Stimulated activated naive B cell treated with anti-CD40 and anti-IgM and Interleukin-4, amounts not matched to agents 10 μg/mL and 1 μg/mL and 100 μg/mL, for 72 hours (primary cell): ENCODE results near the gene ZNF501.

Source experiments
- ATAC-seq, 2 donors: fragments of 150-1000 bp; cut with Tn5 transposase; replicated peaks; 2 replicates each; pipeline ENCODE4 v1.10.0; 2021; ENCODE audit warnings: moderate library complexity in 1 of 2
- DNase-seq: peaks from one replicate; pipeline ENCODE4 v3.0.0; 2021
- H3K27ac Mint-ChIP-seq: one replicate; pipeline ENCODE4 v1.8.0; 2022; ENCODE audit warnings: mild to moderate bottlenecking, mixed read lengths
- H3K27me3 Mint-ChIP-seq, 2 donors: one replicate each; pipeline ENCODE4 v1.8.0; 2022; ENCODE audit warnings: mixed read lengths in 2 of 2
- H3K36me3 Mint-ChIP-seq, 2 donors: one replicate each; pipeline ENCODE4 v1.8.0; 2022; ENCODE audit warnings: mixed read lengths in 2 of 2, mild to moderate bottlenecking in 1 of 2
- H3K4me1 Mint-ChIP-seq, 2 donors: one replicate each; pipeline ENCODE4 v1.8.0; 2022; ENCODE audit warnings: mixed read lengths in 2 of 2, mild to moderate bottlenecking in 1 of 2
- H3K4me3 Mint-ChIP-seq, 2 donors: one replicate each; pipeline ENCODE4 v1.8.0; 2022; ENCODE audit warnings: mild to moderate bottlenecking in 2 of 2, mixed read lengths in 2 of 2, moderate library complexity in 1 of 2
- H3K9me3 Mint-ChIP-seq, 2 donors: one replicate each; pipeline ENCODE4 v1.8.0; 2022; ENCODE audit warnings: mixed read lengths in 2 of 2, mild to moderate bottlenecking in 1 of 2

ZNF501 gene

DNA sequence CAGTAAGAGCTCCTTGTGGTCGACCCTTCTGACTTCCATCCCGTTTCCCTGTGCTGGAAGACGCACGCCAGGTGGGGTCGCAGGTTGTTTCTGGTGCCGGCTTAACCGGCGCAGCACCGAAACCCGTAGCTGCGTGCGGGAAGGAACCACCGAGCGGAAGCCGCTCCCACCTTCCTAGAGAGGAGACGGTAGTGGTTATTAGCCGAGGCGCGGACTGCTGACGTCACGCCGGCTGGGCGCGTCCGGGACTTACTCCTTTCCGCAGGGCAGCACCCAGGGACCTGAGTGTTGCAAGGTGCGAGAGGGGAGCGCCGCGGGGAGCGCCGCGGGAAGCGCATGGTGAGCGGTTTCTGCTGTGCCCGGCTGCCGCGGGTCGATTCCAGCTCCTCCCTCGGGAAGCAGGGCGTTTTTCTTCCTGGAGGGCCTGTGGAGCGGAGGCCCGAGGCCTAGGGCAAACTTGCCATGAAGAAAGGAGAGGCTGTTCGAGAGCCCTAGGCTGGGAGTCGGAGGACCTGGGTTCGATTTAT is at the start of gene ZNF501:
TSS of gene ZNF501 (plus strand) at position 252 of the 527 bp plus-strand sequence. CDS start 4,787 bp downstream, outside the sequence.
- peaks cover 44 to 45% of the 10 kb centered on the region in 2 donors for H3K9me3 Mint-ChIP-seq
- ATAC-seq = peak; percentile 100
- H3K4me3 Mint-ChIP-seq = peak within 1 kb of the TSS; percentile 99 to 100
- H3K27me3 Mint-ChIP-seq = no peaks in the 10 kb centered on the region
- H3K27ac Mint-ChIP-seq = peak within 1 kb of the TSS; percentile 99
- peak; percentile 89 for DNase-seq
- peaks cover 7 to 15% of the 10 kb centered on the region in 2 donors for H3K4me1 Mint-ChIP-seq
- H3K36me3 Mint-ChIP-seq = peaks cover 51 to 66% of the 10 kb centered on the region in 2 donors

DNA sequence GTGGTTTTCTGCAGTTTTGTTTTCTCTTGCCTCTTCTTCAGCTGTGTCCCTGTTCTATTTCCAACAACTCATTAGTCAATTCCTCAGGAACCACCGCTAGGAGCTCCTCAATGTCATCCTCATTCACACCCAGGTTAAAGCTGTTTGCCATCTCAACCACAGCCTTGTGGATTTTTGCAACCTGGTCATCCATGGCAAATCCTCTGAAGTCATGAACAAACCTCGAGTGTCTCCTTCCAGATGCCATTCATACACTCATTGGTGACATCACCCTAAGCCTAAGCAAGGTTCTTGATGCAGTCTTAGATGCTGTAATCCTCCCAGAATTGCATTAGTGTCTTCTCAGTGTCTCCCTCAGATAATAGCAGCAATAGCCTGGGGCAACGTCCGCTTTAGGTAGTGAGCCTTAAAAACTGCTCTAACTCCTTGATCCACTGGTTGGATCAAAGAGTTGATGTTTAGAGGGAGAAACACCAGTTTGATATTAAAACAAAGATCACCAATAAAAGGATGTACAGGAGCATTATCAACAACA is 48.4 kb upstream of the ZNF501 start:
- Mint-ChIP-seq H3K4me1 (peaks cover 2 to 17% of the 10 kb centered on the region in 2 donors), H3K27me3 (no peaks in the 10 kb centered on the region), H3K36me3 (peaks cover 41 to 43% of the 10 kb centered on the region in 2 donors), H3K27ac (no peak overlapping the region), H3K4me3 (no peak overlapping the region), H3K9me3 (peaks cover 10% of the 10 kb centered on the region in 2 donors)
- DNase-seq = no peak
- ATAC-seq = no peak

DNA sequence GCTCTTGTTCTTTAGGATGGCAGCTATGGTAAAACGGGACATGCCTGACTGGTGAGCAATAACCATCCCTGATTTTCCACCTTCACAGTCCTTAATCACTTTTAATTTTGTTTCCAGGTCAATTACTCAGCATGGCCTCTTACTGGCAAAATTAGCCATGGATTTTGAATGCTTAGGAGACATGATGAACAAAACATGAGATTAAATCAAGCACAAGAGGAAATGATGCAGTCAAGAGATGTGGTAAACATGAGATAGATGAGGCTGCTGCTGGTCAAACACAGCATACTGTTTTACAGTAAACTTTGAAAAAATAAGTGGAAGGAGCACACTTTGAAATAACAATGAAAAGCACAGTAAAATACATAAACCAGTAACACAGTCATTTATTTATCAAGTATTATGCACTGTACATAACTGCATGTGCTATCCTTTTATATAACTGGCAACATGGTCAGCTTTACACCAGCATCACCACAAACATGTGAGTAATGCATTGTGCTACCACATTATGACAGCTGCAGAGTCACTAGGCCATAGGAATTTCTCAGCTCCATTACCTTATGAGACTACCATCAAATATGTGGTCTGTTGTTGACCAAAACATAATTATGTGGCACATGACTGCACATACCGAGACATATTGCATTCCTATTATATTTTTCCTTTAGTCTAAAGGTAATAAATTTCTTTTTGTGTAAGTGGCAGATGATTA is 47.1 kb upstream of the ZNF501 start:
- ATAC-seq (no peak), DNase-seq (no peak)
- H3K36me3 Mint-ChIP-seq = peaks cover 38 to 44% of the 10 kb centered on the region in 2 donors
- peaks cover 17 to 18% of the 10 kb centered on the region in 2 donors for H3K9me3 Mint-ChIP-seq
- H3K27ac Mint-ChIP-seq = no peak overlapping the region
- H3K4me3 Mint-ChIP-seq = no peak overlapping the region
- H3K4me1 Mint-ChIP-seq = peaks cover 2 to 21% of the 10 kb centered on the region in 2 donors
- peaks cover 7% of the 10 kb centered on the region in 2 donors for H3K27me3 Mint-ChIP-seq

DNA sequence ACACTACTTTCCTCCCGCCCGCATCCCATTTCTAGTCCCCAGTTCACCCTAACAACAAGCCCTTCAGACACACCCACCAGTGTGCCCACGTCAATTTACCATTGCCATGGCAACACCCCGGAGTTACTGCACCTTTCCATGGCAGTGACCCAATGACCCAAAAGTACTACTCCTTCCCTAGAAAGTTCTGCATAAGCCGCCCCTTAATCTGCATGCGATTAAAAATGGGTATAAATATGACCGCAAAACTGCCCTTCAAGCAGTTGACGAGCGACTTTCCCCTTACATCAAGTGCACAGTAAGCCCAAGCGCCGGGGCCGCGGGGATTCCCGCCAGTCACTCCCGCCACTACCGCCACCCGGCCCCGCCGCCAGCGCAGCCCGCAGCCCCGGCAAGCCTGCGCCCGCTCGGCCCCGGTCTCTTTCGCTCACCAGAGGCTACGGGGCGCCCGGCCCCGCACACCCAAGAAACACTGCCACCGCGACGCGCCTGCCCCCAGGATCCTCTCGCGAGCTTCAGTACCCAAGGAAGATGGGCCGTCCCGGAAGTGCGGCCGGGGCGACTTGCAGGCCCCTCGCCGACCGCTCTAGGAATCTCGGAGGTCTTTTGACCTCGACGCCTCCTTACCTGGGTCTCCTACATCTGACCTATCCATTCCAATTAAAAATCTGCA is 44.2 kb upstream of the ZNF501 start:
- Mint-ChIP-seq H3K4me3 (peak overlapping the region; percentile 86 to 91), H3K9me3 (peaks cover 18 to 20% of the 10 kb centered on the region in 2 donors), H3K27me3 (peaks cover 29 to 33% of the 10 kb centered on the region in 2 donors), H3K27ac (peak overlapping the region; percentile 43), H3K36me3 (peaks cover 38 to 44% of the 10 kb centered on the region in 2 donors), H3K4me1 (peaks cover 2 to 21% of the 10 kb centered on the region in 2 donors)
- peak; percentile 99 for ATAC-seq
- peak; percentile 81 for DNase-seq

DNA sequence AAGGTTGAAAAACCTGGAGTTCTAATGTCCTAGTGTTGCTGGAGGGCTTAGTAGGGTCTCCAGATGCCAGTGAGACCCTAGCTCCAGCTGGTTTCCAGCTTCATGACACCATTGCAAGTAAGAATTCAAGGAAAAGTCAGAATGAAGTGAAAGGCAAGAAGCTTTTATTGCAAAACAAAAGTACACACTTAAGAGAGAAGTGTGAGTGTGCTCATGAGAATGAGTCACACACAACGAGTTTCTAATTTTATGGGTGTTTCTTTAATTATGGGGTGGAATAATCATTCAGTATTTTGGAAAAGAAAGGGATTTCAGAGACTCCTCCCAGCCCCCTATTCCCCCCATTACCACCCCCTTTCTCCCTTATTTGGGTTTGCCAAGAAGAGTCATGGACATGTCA is 41.5 kb upstream of the ZNF501 start:
- DNase-seq (no peak), ATAC-seq (no peak)
- peaks cover 2 to 21% of the 10 kb centered on the region in 2 donors for H3K4me1 Mint-ChIP-seq
- no peak overlapping the region for H3K4me3 Mint-ChIP-seq
- H3K36me3 Mint-ChIP-seq = peaks cover 23 to 28% of the 10 kb centered on the region in 2 donors
- no peak overlapping the region for H3K27ac Mint-ChIP-seq
- peaks cover 23% of the 10 kb centered on the region in 2 donors for H3K9me3 Mint-ChIP-seq
- peaks cover 47 to 58% of the 10 kb centered on the region in 2 donors for H3K27me3 Mint-ChIP-seq

DNA sequence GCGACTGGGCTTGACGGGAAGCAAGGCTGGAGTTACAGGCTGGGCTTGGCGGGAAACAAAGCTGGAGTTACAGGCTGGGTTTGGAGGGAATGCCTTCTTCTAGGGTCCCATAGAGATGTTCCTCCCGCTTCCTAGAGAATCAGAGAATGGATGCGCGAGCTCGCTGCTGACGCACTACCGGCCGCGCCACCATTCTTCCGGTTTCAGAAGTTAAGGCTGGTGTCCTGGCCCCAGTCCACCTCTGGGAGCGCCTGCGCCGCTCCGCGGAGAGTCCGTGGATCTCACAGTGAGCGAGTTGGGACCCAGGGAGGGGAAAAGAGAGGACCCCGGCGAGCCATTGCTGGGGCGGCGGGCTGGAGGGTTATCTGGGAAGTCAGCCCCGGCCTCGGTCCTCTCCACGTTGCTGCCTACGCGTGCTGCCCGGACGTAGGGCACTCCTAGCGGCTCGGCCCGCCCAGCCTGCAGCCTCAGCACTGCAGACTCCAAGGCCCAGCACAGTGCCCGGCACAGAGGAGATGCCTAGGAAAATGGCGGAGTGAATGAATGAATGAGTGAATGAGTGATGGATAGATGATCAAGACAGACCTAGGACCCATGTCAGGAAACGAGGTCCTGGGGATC is 16.9 kb upstream of the ZNF501 start, which contains the start of gene ZNF502:
TSS of gene ZNF502 (plus strand) at position 206 of the 621 bp plus-strand sequence. CDS start 7,602 bp downstream, outside the sequence.
- DNase-seq = peak; percentile 67
- Mint-ChIP-seq H3K9me3 (peaks cover 26 to 28% of the 10 kb centered on the region in 2 donors), H3K4me1 (peaks cover 4 to 16% of the 10 kb centered on the region in 2 donors), H3K27me3 (peaks cover 15 to 26% of the 10 kb centered on the region in 2 donors), H3K27ac (peak within 1 kb of the TSS; percentile 98), H3K36me3 (peaks cover 39 to 54% of the 10 kb centered on the region in 2 donors), H3K4me3 (peak within 1 kb of the TSS; percentile 97 to 99)
- ATAC-seq = peak; percentile 97 to 99

DNA sequence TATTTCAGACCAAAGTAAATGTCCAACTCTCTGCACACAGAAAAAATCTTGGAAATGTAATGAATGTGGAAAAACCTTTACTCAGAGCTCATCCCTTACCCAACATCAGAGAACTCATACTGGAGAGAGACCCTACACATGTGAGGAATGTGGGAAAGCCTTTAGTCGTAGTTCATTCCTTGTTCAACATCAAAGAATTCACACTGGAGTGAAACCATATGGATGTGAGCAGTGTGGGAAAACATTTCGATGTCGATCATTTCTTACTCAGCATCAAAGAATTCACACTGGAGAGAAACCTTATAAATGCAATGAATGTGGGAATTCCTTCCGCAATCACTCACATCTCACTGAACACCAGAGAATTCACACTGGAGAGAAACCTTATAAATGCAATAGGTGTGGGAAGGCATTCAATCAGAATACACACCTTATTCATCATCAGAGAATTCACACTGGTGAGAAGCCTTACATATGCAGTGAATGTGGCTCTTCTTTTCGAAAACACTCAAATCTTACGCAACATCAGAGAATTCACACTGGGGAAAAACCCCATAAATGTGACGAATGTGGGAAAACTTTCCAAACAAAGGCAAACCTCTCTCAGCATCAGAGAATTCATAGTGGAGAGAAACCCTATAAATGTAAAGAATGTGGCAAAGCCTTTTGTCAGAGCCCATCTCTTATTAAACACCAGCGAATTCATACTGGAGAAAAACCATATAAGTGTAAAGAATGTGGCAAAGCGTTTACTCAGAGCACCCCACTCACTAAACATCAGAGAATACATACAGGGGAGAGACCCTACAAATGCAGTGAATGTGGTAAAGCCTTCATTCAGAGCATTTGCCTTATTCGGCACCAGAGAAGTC is 8.0 kb upstream of the ZNF501 start:
- H3K4me1 Mint-ChIP-seq = no peaks in the 10 kb centered on the region
- ATAC-seq (no peak), DNase-seq (no peak)
- H3K9me3 Mint-ChIP-seq = peaks cover 42 to 49% of the 10 kb centered on the region in 2 donors
- no peak overlapping the region for H3K4me3 Mint-ChIP-seq
- no peak overlapping the region for H3K27ac Mint-ChIP-seq
- no peaks in the 10 kb centered on the region for H3K27me3 Mint-ChIP-seq
- peaks cover 68 to 82% of the 10 kb centered on the region in 2 donors for H3K36me3 Mint-ChIP-seq

DNA sequence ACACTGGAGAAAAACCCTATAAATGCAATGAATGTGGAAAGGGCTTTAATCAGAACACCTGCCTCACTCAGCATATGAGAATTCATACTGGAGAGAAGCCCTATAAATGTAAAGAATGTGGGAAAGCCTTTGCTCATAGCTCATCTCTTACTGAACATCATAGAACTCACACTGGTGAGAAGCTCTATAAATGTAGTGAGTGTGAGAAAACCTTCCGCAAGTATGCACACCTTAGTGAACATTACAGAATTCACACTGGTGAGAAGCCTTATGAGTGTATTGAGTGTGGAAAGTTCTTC is 7.4 kb upstream of the ZNF501 start:
- H3K9me3 Mint-ChIP-seq = peaks cover 39 to 45% of the 10 kb centered on the region in 2 donors
- H3K36me3 Mint-ChIP-seq = peaks cover 63 to 76% of the 10 kb centered on the region in 2 donors
- no peaks in the 10 kb centered on the region for H3K4me1 Mint-ChIP-seq
- H3K4me3 Mint-ChIP-seq = no peak overlapping the region
- H3K27me3 Mint-ChIP-seq = no peaks in the 10 kb centered on the region
- no peak overlapping the region for H3K27ac Mint-ChIP-seq
- DNase-seq (no peak), ATAC-seq (no peak)

DNA sequence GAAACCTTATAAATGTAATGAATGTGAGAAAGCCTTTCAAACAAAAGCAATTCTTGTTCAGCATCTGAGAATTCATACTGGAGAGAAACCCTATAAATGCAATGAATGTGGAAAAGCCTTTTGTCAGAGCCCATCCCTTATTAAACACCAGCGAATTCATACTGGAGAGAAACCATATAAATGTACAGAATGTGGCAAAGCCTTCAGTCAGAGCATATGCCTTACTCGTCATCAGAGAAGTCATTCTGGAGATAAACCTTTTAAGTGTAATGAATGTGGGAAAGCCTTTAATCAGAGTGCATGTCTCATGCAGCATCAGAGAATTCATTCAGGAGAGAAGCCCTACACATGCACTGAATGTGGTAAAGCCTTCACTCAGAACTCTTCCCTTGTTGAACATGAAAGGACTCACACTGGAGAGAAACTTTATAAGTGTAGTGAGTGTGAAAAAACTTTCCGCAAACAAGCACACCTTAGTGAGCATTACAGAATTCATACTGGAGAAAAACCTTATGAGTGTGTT is 5.3 kb downstream of the ZNF501 start:
- H3K9me3 Mint-ChIP-seq = peaks cover 39 to 44% of the 10 kb centered on the region in 2 donors
- peaks cover 0 to 6% of the 10 kb centered on the region in 2 donors for H3K4me1 Mint-ChIP-seq
- no peak for ATAC-seq

DNA sequence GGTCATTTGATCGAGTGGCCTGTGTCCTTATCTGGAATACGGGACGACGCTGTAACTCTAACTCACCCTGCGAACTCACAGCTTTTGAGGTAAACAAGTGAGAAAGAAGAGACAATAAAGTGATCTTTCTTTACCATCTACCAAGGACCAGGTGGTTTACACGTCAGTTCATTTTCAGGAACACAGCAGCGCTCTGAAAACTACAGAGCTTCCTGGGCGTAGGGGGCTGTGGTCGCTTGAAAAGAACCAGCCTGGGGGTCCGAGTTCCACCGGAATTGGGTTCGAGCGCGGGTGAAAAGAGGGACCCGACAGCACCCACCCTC is 31.6 kb downstream of the ZNF501 start:
- H3K27ac Mint-ChIP-seq = peak overlapping the region; percentile 96
- peaks cover 16 to 25% of the 10 kb centered on the region in 2 donors for H3K4me1 Mint-ChIP-seq
- ATAC-seq = peak; percentile 22 to 33
- peaks cover 11 to 12% of the 10 kb centered on the region in 2 donors for H3K9me3 Mint-ChIP-seq
- no peaks in the 10 kb centered on the region for H3K27me3 Mint-ChIP-seq
- no peak for DNase-seq
- H3K36me3 Mint-ChIP-seq = peaks cover 24 to 43% of the 10 kb centered on the region in 2 donors
- peak overlapping the region; percentile 84 to 93 for H3K4me3 Mint-ChIP-seq

More for the DNA sequence above, 5.3 kb downstream of the ZNF501 start:
- no peaks in the 10 kb centered on the region for H3K27me3 Mint-ChIP-seq
- H3K27ac Mint-ChIP-seq = no peak overlapping the region
- no peak overlapping the region for H3K4me3 Mint-ChIP-seq
- peaks cover 57 to 72% of the 10 kb centered on the region in 2 donors for H3K36me3 Mint-ChIP-seq
- DNase-seq = no peak

DNA sequence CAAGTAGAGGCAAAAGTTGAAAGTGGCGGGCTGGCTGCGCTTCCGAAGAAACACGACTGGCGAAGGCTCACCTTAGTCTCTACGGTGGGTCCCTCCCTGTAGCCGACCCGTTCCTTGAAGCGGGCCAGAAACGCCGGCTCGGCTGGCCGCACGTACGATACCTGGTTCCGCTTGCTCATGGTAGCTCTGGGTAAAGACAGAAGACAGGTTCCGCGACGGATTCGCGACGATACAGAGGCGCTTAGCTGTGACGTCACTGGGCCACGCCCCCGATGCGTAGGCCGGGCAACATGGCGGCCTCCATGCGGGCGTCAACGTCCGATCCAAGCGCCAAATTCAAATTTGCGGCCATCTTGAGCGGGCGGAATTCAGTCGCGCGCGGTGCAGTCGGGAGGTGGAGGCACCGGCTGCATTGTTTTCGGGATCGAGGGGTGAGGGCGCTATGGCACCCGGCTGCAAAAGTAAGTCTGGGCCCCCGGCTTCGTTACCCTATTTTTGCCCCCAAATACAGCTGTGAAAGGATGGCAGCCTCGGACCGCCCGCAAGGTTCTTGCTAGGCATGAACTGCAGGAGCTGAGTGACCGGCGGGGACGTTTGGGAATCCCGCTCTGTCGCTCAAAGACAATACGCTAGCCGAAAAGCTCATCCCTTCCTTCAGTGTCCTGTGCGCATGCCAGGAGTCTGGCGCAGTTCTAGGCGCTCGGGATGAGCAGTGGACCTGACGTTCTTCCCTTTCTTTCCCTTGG is 32.2 kb downstream of the ZNF501 start, which contains the start of the genes KIAA1143 and KIF15:
TSS of gene KIAA1143 (minus strand) at position 196 of the 746 bp plus-strand sequence. CDS start at position 179, 17 bp downstream.
TSS of gene KIF15 (plus strand) at position 371 of the 746 bp plus-strand sequence. CDS start at position 443, 72 bp downstream.
- Mint-ChIP-seq H3K27me3 (no peaks in the 10 kb centered on the region), H3K4me1 (peaks cover 16 to 25% of the 10 kb centered on the region in 2 donors), H3K4me3 (peak within 1 kb of the TSS; percentile 84 to 93), H3K27ac (peak within 1 kb of the TSS; percentile 96), H3K36me3 (peaks cover 24 to 42% of the 10 kb centered on the region in 2 donors), H3K9me3 (peaks cover 11 to 12% of the 10 kb centered on the region in 2 donors)
- DNase-seq = peak; percentile 94
- peak; percentile 95 to 98 for ATAC-seq

DNA sequence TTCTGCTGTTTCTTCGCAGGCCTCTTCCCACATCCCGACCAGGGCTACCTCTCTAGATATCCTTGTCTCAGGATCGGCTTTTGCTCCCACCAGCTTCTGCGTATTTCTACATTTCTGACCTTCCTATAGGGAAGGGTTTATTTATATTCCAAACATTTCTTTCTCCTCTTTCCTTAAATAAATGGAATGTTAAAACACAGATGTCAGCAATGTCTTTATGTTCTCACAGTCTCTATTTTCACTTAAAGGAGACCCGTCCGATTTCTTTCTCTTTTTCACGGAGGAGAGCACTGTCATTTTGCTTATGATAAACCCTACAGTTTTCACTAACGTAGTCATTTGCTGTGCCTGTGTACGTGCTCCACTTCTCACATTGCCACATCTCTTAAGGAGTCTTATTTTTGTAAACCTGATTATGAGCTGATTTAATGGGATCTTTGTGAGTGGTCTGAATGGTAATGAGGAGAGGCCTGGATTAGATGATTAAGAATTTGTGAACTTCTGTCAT is 32.8 kb downstream of the ZNF501 start:
- H3K27me3 Mint-ChIP-seq = no peaks in the 10 kb centered on the region
- H3K4me1 Mint-ChIP-seq = peaks cover 14 to 23% of the 10 kb centered on the region in 2 donors
- no peak for ATAC-seq
- H3K4me3 Mint-ChIP-seq = peak overlapping the region; percentile 84 to 93
- peaks cover 19 to 41% of the 10 kb centered on the region in 2 donors for H3K36me3 Mint-ChIP-seq
- peak overlapping the region; percentile 96 for H3K27ac Mint-ChIP-seq
- H3K9me3 Mint-ChIP-seq = peaks cover 9 to 10% of the 10 kb centered on the region in 2 donors
- no peak for DNase-seq
